K562 (cell line): ENCODE measurements around the gene FGF22. TPM values are rescaled to one million over a fixed set of nuclear protein-coding genes. Genes with fewer than 3 reads are reported as not detected.

Experiments used
- ATAC-seq: fragments of 200-7000 bp; cut with Tn5 transposase; 3 replicates; pipeline ENCODE4 v1.9.1; 2020; ENCODE audit warnings: moderate library complexity
- BruUV-seq: library from RNA; stranded (reverse); fragments of 400-500 nt; replicated peaks from 2 replicates; lab custom pipeline; 2021; lab: Mats Ljungman, UMichigan
- CTCF ChIA-PET: fragments of 300-600 bp; formaldehyde crosslinking; extraction: SDS; loops from one replicate; lab custom pipeline; 2021; ENCODE audit warnings: low intra/inter-chr PET ratio; lab: Yijun Ruan, JAX
- POLR2A ChIA-PET: fragments of 300-600, 350-650 bp; sonication (Branson Sonifier 250); formaldehyde crosslinking; extraction: SDS; loops from one replicate; lab custom pipeline; 2021; ENCODE audit warnings: antibody characterized with exemption, inconsistent platforms; lab: Yijun Ruan, JAX
- DNase-seq, 4 experiments: peaks; one replicate each; pipeline versions ENCODE4 v3.0.0 to v3.0.0-alpha.2; 2011 to 2018; ENCODE audit warnings: low spot score in 3 of 4, mixed read lengths in 3 of 4; ENCODE audit errors: extremely low read depth in 1 of 4
- FAIRE-seq: peaks from 2 replicates; lab custom pipeline; 2011; peaks lifted over from hg19 to GRCh38; lab: Jason Lieb, UNC
- H2AFZ ChIP-seq: 2 replicates; pipeline ENCODE4 v1.6.0; 2011; ENCODE audit warnings: low read depth, low read length, control low read depth, inconsistent platforms
- H3K27ac ChIP-seq: fragments of 200-600 bp; 3 replicates; pipeline ENCODE4 v1.8.0; 2011; ENCODE audit warnings: low read depth, mild to moderate bottlenecking, control low read depth, inconsistent platforms, low read length, moderate library complexity, mixed read lengths; ENCODE audit errors: extremely low read depth
- H3K27me3 ChIP-seq, 2 experiments: fragments of 300-600 bp in 1 of 2; 2 replicates in 1 of 2; 3 replicates in 1 of 2; pipeline versions ENCODE4 v1.6.0 to v1.8.0; 2011; ENCODE audit warnings: inconsistent platforms in 2 of 2, low read length in 2 of 2, mild to moderate bottlenecking in 1 of 2, mixed read lengths in 1 of 2, moderate library complexity in 1 of 2; ENCODE audit not compliant: control insufficient read depth in 2 of 2, insufficient read depth in 2 of 2
- H3K36me3 ChIP-seq: fragments of 300-600 bp; 3 replicates; pipeline ENCODE4 v1.8.0; 2011; ENCODE audit warnings: mild to moderate bottlenecking, low read length, inconsistent platforms; ENCODE audit not compliant: control insufficient read depth, insufficient read depth
- H3K4me1 ChIP-seq, 2 experiments: fragments of 200-600 bp in 1 of 2; replicated peaks in 1 of 2; 2 replicates in 1 of 2; 3 replicates in 1 of 2; pipeline versions ENCODE4 v1.5.1 to v1.8.0; 2011; ENCODE audit warnings: inconsistent platforms in 2 of 2, low read length in 2 of 2, mild to moderate bottlenecking in 1 of 2, mixed read lengths in 1 of 2, moderate library complexity in 1 of 2; ENCODE audit not compliant: control insufficient read depth in 2 of 2, insufficient read depth in 2 of 2
- H3K4me2 ChIP-seq: 2 replicates; pipeline ENCODE4 v1.6.1; 2011; ENCODE audit warnings: low read length, control low read depth, inconsistent platforms, mixed read lengths; ENCODE audit not compliant: insufficient read depth
- H3K4me3 ChIP-seq: fragments of 200-600 bp; sonication (generic), shearing (Covaris generic); 2 replicates; pipeline ENCODE4 v1.5.1; 2016; ENCODE audit warnings: control low read depth, inconsistent platforms
- H3K79me2 ChIP-seq: fragments of 200-600 bp; 3 replicates; pipeline ENCODE4 v1.8.0; 2011; ENCODE audit warnings: low read length, inconsistent platforms; ENCODE audit not compliant: control insufficient read depth, insufficient read depth
- H3K9ac ChIP-seq, 2 experiments: 2 replicates each; pipeline versions ENCODE4 v1.6.0 to v1.6.1; 2011; ENCODE audit warnings: low read depth in 2 of 2, low read length in 2 of 2, control low read depth in 1 of 2, inconsistent platforms in 1 of 2, mild to moderate bottlenecking in 1 of 2, mixed read lengths in 1 of 2; ENCODE audit not compliant: insufficient read depth in 1 of 2
- H3K9me1 ChIP-seq: one replicate; pipeline ENCODE4 v1.6.0; 2011; ENCODE audit warnings: inconsistent platforms, mild to moderate bottlenecking, low read length, moderate library complexity; ENCODE audit not compliant: control insufficient read depth, insufficient read depth
- H3K9me3 ChIP-seq: replicated peaks from 2 replicates; pipeline ENCODE4 v1.5.1; 2011; ENCODE audit warnings: low read depth, low read length, inconsistent platforms; ENCODE audit not compliant: control insufficient read depth, insufficient read depth
- H4K20me1 ChIP-seq: replicated peaks from 2 replicates; pipeline ENCODE4 v1.6.1; 2011; ENCODE audit warnings: low read length, inconsistent platforms, mixed read lengths; ENCODE audit not compliant: control insufficient read depth, insufficient read depth
- ATF6 ChIP-seq: sonication (generic); formaldehyde crosslinking; IDR thresholded peaks from 2 replicates; pipeline ENCODE4 v1.4.0; 2020; ENCODE audit warnings: mild to moderate bottlenecking, missing genetic modification reagents
- EGR1 ChIP-seq: fragments of 450-650 bp; conservative IDR thresholded peaks from 2 replicates; pipeline ENCODE4 v1.6.1; 2017; ENCODE audit warnings: mild to moderate bottlenecking
- IRF2 ChIP-seq: sonication (generic); formaldehyde crosslinking; IDR thresholded peaks from 2 replicates; pipeline ENCODE4 v1.8.1; 2022; ENCODE audit warnings: mild to moderate bottlenecking, missing genetic modification reagents
- NBN ChIP-seq: fragments of 450-650 bp; IDR thresholded peaks from 2 replicates; pipeline ENCODE4 v1.6.1; 2016; ENCODE audit warnings: low read depth, mild to moderate bottlenecking
- RBM22 ChIP-seq: fragments of 200-400 bp; formaldehyde crosslinking; IDR thresholded peaks from 2 replicates; pipeline ENCODE4 v1.6.1; 2018; ENCODE audit warnings: low read length, low read depth; ENCODE audit not compliant: poor library complexity, severe bottlenecking
- TCF3 ChIP-seq: sonication (generic); formaldehyde crosslinking; IDR thresholded peaks from 2 replicates; pipeline ENCODE4 v1.4.0; 2020; ENCODE audit warnings: mild to moderate bottlenecking, missing genetic modification reagents
- TFAP4 ChIP-seq: sonication (generic); formaldehyde crosslinking; IDR thresholded peaks from 2 replicates; pipeline ENCODE4 v1.8.0; 2022; ENCODE audit warnings: missing genetic modification reagents, mild to moderate bottlenecking, moderate library complexity, borderline replicate concordance
- THRA ChIP-seq: fragments of 450-650 bp; IDR thresholded peaks from 2 replicates; pipeline ENCODE4 v1.6.1; 2017; ENCODE audit warnings: mild to moderate bottlenecking, moderate library complexity
- ZNF384 ChIP-seq: IDR thresholded peaks from 2 replicates; pipeline ENCODE4 v1.6.1; 2012; ENCODE audit warnings: low read depth, low read length, improper control_type of control experiment
- ZNF395 ChIP-seq: fragments of 200-800 bp; sonication (Bioruptor generic); IDR thresholded peaks from 2 replicates; pipeline ENCODE4 v1.6.1; 2017; ENCODE audit warnings: missing genetic modification characterization, missing compliant biosample characterization
- ZNF57 ChIP-seq: fragments of 450-650 bp; formaldehyde crosslinking; IDR thresholded peaks from 2 replicates; pipeline ENCODE4 v1.4.0; 2020; ENCODE audit warnings: mild to moderate bottlenecking, moderate library complexity
- ZNF780A ChIP-seq: fragments of 250-450 bp; sonication (Bioruptor Pico); IDR thresholded peaks from 2 replicates; pipeline ENCODE4 v1.5.0; 2021; ENCODE audit warnings: mild to moderate bottlenecking
- WGBS: fragments of 100-300 bp; shearing (Covaris generic); methylation state at CpG from one replicate; pipeline ENCODE4 v1.1.6; 2016; ENCODE audit warnings: low coverage, mixed read lengths; ENCODE audit not compliant: insufficient coverage; ENCODE audit errors: missing lambda C conversion rate; 5-methylcytosine and 5-hydroxymethylcytosine counted together
- in situ Hi-C: fragments of 300-500 bp; cut with MboI; formaldehyde crosslinking; loops from 4 replicates; pipeline ENCODE4 v1.15.0; 2018; ENCODE audit warnings: inconsistent platforms, mixed read lengths
- intact Hi-C: fragments of 100-400 bp; cut with micrococcal nuclease; formaldehyde crosslinking; loops from 2 replicates; pipeline ENCODE4 v1.14.2; 2022
- polyA plus RNA-seq, 8 experiments: library from polyadenylated mRNA; depleted of rRNA in 4 of 8; stranded (reverse) in 5 of 8; unstranded in 3 of 8; fragments of >200 nt; fragmentation: Nextera tagmentation in 2 of 8; fragmentation: Illumina TruSeq in 1 of 8; extraction: Ambion mirVana in 2 of 8; extraction: Trizol in 1 of 8; gene quantifications; 2 replicates each; pipeline versions ENCODE4 v1.2.1 to v1.2.3, GENCODE V29; 2011 to 2014; ENCODE audit warnings: inconsistent platforms in 1 of 8, missing spikeins in 1 of 8
- total RNA-seq, 7 experiments: library from RNA; depleted of rRNA in 6 of 7; stranded (reverse); fragments of >200 nt in 6 of 7; fragmentation: Illumina TruSeq in 2 of 7; extraction: Trizol in 2 of 7; gene quantifications; 2 replicates each; pipeline versions ENCODE4 v1.2.1 to v1.2.3, GENCODE V29; 2011 to 2021; ENCODE audit warnings: low replicate concordance in 1 of 7

Gene FGF22
- total and polyA plus RNA-seq, 9 of the 15 experiments (the other 6 are each of a cell fraction or from before 2014, with no cell fraction given), result 0.14 to 2.2 (median 0.86) TPM; not detected in 4

- TF ChIP-seq RBM22, result peak; percentile 37
These were observed 18.6 kb downstream of the FGF22 start (continued) for GRCh38 chr19:658059-658839.

GRCh38 chr19:658916-659839, 19.5 kb downstream of the FGF22 start:
- in situ Hi-C loops (no loop called here), intact Hi-C loops (no loop called here)
- Histone ChIP-seq H3K79me2 (peaks cover 86% of the 10 kb centered on the region), H3K9me1 (peaks cover 14% of the 10 kb centered on the region), H4K20me1 (peaks cover 52% of the 10 kb centered on the region), H3K4me1 (peaks cover 19 to 79% of the 10 kb centered on the region in 2 experiments), H3K4me2 (no peak overlapping the region), H3K27me3 (no peaks in the 10 kb centered on the region), H3K9me3 (peaks cover 5% of the 10 kb centered on the region), H3K36me3 (peaks cover 71% of the 10 kb centered on the region; the same call in 2 of the 3 replicates), H3K9ac (peak overlapping the region in 1 of 2 experiments; percentile 81; a peak in 2 of 4 replicates), H2AFZ (no peak overlapping the region), H3K27ac (no peak overlapping the region; the same call in 2 of the 3 replicates), H3K4me3 (no peak overlapping the region)
- ATAC-seq (no peak), FAIRE-seq (no peak), DNase-seq (peak in 2 of 4 experiments; percentile 47 to 53)
- POLR2A ChIA-PET, result interaction anchor here (0.5 to 1.5 kb wide), 5 partner anchors 9 to 25 kb away, joined by 3 to 4 read pairs (median 3); no protein-coding TSS in a partner anchor
- CTCF ChIA-PET, result no interaction called here
- BruUV-seq, result no TSS peak
- 91% methylated on average over 29 of the region's 50 CpGs for WGBS
- no peak for TF ChIP-seq ZNF395
- TF ChIP-seq ZNF57 (CRISPR knock-in tag), result no peak
- TF ChIP-seq TCF3, result no peak
- peak; percentile 82 for TF ChIP-seq EGR1
- TF ChIP-seq THRA, result no peak
- no peak for TF ChIP-seq ATF6 (CRISPR knock-in tag)
- TF ChIP-seq ZNF384, result peak; percentile 32; the same call in 1 of the 2 replicates
- no peak for TF ChIP-seq IRF2 (CRISPR knock-in tag)
- peak; percentile 50; the same call in 1 of the 2 replicates for TF ChIP-seq TFAP4 (CRISPR knock-in tag)
- no peak for TF ChIP-seq ZNF780A (CRISPR knock-in tag)
- no peak for TF ChIP-seq NBN
